Measurements from ENCODE around the gene ARPC3.
"Not testable (repeated sequence)": the region's sequence is repeated elsewhere in the genome, so short reads cannot be mapped to it uniquely, and the experiment has no call there.

ARPC3 gene

GRCh38 chr12:110449799-110450497, at the start of gene ARPC3:
Gene ARPC3 (minus strand): TSS chr12:110450337. CDS start chr12:110450260, 77 bp downstream.
- H3K9ac ChIP-seq (ENCODE audit: low read depth, low read length): peak within 1 kb of the TSS; percentile 88
- no peak within 1 kb of the TSS for H3K27ac ChIP-seq (ENCODE audit: low read length)
- peaks cover 50% of the 10 kb centered on the region for H3K36me3 ChIP-seq (ENCODE audit: insufficient read depth, low read depth, low read length)
- H3K4me3 ChIP-seq (ENCODE audit: low read length): peak within 1 kb of the TSS; percentile 91
- H3K27me3 ChIP-seq (ENCODE audit: insufficient read depth, low read length): no peaks in the 10 kb centered on the region
- no peaks in the 10 kb centered on the region for H3K4me1 ChIP-seq (ENCODE audit: insufficient read depth, low read length)
- H3K9me3 ChIP-seq (ENCODE audit: insufficient read depth, low read depth, low read length): no peaks in the 10 kb centered on the region

GRCh38 chr12:110498984-110499706, 49.0 kb upstream of the ARPC3 start:
- Histone ChIP-seq H3K36me3 (ENCODE audit: insufficient read depth, low read depth, low read length) (peaks cover 16% of the 10 kb centered on the region), H3K4me3 (ENCODE audit: low read length) (no peak overlapping the region), H3K27ac (ENCODE audit: low read length) (no peak overlapping the region), H3K9ac (ENCODE audit: low read depth, low read length) (no peak overlapping the region), H3K27me3 (ENCODE audit: insufficient read depth, low read length) (peaks cover 17% of the 10 kb centered on the region), H3K9me3 (ENCODE audit: insufficient read depth, low read depth, low read length) (peaks cover 6% of the 10 kb centered on the region; the same call in 1 of the 2 replicates), H3K4me1 (ENCODE audit: insufficient read depth, low read length) (no peaks in the 10 kb centered on the region)

DNA sequence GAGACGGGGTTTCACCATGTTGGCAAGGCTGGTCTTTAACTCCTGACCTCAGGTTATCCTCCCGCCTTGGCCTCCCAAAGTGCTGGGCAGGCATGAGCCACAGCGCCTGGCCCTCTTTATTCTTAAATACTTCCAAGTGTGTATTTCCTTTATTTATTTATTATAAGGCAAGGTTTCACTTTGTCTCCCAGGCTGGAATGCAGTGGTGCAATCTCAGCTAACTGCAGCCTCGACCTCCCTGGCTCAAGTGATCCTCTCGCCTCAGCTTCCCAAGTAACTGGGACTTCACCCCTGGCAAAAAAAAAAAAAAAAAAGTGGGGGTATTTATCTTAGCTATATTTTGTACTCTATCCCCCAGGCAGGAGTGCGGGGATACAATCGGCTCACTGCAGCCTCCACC, 25.3 kb upstream of the ARPC3 start:
- H3K9me3 ChIP-seq (ENCODE audit: insufficient read depth, low read depth, low read length): no peaks in the 10 kb centered on the region
- no peak overlapping the region for H3K9ac ChIP-seq (ENCODE audit: low read depth, low read length)
- H3K27ac ChIP-seq (ENCODE audit: low read length): no peak overlapping the region
- H3K36me3 ChIP-seq (ENCODE audit: insufficient read depth, low read depth, low read length): peaks cover 8% of the 10 kb centered on the region; the same call in 1 of the 2 replicates
- no peak overlapping the region for H3K4me3 ChIP-seq (ENCODE audit: low read length)
- H3K4me1 ChIP-seq (ENCODE audit: insufficient read depth, low read length): no peaks in the 10 kb centered on the region
- no peaks in the 10 kb centered on the region for H3K27me3 ChIP-seq (ENCODE audit: insufficient read depth, low read length)

GRCh38 chr12:110468214-110469048, 18.3 kb upstream of the ARPC3 start, which contains the start of the genes FAM216A and GPN3:
Gene FAM216A (plus strand): TSS chr12:110468845. CDS start chr12:110468876, 31 bp downstream.
Gene GPN3 (minus strand): TSS chr12:110468257. CDS start chr12:110468203, 54 bp downstream.
- peak within 1 kb of the TSS; percentile 95 for H3K4me3 ChIP-seq (ENCODE audit: low read length)
- H3K9me3 ChIP-seq (ENCODE audit: insufficient read depth, low read depth, low read length): no peaks in the 10 kb centered on the region
- peaks cover 17% of the 10 kb centered on the region; the same call in 1 of the 2 replicates for H3K36me3 ChIP-seq (ENCODE audit: insufficient read depth, low read depth, low read length)
- H3K4me1 ChIP-seq (ENCODE audit: insufficient read depth, low read length): no peaks in the 10 kb centered on the region
- H3K27me3 ChIP-seq (ENCODE audit: insufficient read depth, low read length): no peaks in the 10 kb centered on the region
- peak within 1 kb of the TSS; percentile 37 for H3K27ac ChIP-seq (ENCODE audit: low read length)
- peak within 1 kb of the TSS; percentile 96 for H3K9ac ChIP-seq (ENCODE audit: low read depth, low read length)

DNA sequence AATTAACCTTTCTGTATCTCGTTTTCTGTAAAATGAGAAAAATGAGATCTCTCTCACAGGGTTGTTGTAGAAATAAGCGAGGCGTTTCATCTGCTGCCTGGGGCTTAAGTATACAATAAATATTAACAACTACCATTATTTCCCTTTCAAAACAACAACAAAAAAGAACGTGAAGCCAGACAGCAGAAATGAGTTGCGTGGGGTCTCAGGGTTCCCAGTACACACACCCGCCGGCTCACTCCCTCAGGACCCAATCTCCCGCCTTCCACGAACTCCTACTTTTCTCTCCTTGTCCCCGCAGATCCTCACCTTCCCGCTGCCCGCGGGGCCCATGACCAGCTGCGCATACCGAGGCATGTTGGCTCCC, 17.7 kb upstream of the ARPC3 start:
- Histone ChIP-seq H3K9ac (ENCODE audit: low read depth, low read length) (peak overlapping the region; percentile 96), H3K36me3 (ENCODE audit: insufficient read depth, low read depth, low read length) (peaks cover 20% of the 10 kb centered on the region; the same call in 1 of the 2 replicates), H3K27me3 (ENCODE audit: insufficient read depth, low read length) (no peaks in the 10 kb centered on the region), H3K27ac (ENCODE audit: low read length) (no peak overlapping the region), H3K4me1 (ENCODE audit: insufficient read depth, low read length) (no peaks in the 10 kb centered on the region), H3K9me3 (ENCODE audit: insufficient read depth, low read depth, low read length) (no peaks in the 10 kb centered on the region), H3K4me3 (ENCODE audit: low read length) (peak overlapping the region; percentile 95)

GRCh38 chr12:110466791-110467190, 16.7 kb upstream of the ARPC3 start:
- H3K9ac ChIP-seq (ENCODE audit: low read depth, low read length): peak overlapping the region; percentile 96; the same call in 1 of the 2 replicates
- H3K4me3 ChIP-seq (ENCODE audit: low read length): peak overlapping the region; percentile 95
- H3K4me1 ChIP-seq (ENCODE audit: insufficient read depth, low read length): no peaks in the 10 kb centered on the region
- H3K36me3 ChIP-seq (ENCODE audit: insufficient read depth, low read depth, low read length): peaks cover 26% of the 10 kb centered on the region
- no peaks in the 10 kb centered on the region for H3K9me3 ChIP-seq (ENCODE audit: insufficient read depth, low read depth, low read length)
- no peak overlapping the region for H3K27ac ChIP-seq (ENCODE audit: low read length)
- H3K27me3 ChIP-seq (ENCODE audit: insufficient read depth, low read length): no peaks in the 10 kb centered on the region

GRCh38 chr12:110465765-110466164, 15.6 kb upstream of the ARPC3 start:
- not testable (repeated sequence) for H3K4me3 ChIP-seq (ENCODE audit: low read length); H3K27ac ChIP-seq (ENCODE audit: low read length); H3K9me3 ChIP-seq (ENCODE audit: insufficient read depth, low read depth, low read length); H3K27me3 ChIP-seq (ENCODE audit: insufficient read depth, low read length); H3K9ac ChIP-seq (ENCODE audit: low read depth, low read length); H3K4me1 ChIP-seq (ENCODE audit: insufficient read depth, low read length)
- H3K36me3 ChIP-seq (ENCODE audit: insufficient read depth, low read depth, low read length): peaks cover 33% of the 10 kb centered on the region

DNA sequence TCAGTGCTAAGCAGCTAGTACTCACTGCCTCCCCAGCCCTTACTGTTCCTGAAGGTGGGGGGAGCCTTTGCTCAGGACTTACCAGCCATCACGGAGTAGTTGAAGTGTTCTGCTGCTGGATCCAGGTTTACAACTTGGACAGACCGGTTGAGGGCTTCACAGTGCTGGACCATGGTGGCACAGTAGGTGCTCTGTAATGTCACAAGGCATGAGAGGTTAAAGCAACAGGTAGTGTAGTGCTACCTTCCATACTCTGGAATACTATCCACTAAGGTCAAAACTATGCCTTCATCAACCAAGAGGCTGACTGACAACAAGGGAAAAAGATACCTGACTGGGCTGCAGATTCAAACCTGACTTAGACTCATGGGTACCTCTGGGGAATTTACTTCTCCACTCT, 14.9 kb upstream of the ARPC3 start:
- H3K27me3 ChIP-seq (ENCODE audit: insufficient read depth, low read length): no peaks in the 10 kb centered on the region
- H3K9me3 ChIP-seq (ENCODE audit: insufficient read depth, low read depth, low read length): no peaks in the 10 kb centered on the region
- H3K27ac ChIP-seq (ENCODE audit: low read length): no peak overlapping the region
- H3K9ac ChIP-seq (ENCODE audit: low read depth, low read length): no peak overlapping the region
- no peak overlapping the region for H3K4me3 ChIP-seq (ENCODE audit: low read length)
- peaks cover 41% of the 10 kb centered on the region for H3K36me3 ChIP-seq (ENCODE audit: insufficient read depth, low read depth, low read length)
- no peaks in the 10 kb centered on the region for H3K4me1 ChIP-seq (ENCODE audit: insufficient read depth, low read length)

DNA sequence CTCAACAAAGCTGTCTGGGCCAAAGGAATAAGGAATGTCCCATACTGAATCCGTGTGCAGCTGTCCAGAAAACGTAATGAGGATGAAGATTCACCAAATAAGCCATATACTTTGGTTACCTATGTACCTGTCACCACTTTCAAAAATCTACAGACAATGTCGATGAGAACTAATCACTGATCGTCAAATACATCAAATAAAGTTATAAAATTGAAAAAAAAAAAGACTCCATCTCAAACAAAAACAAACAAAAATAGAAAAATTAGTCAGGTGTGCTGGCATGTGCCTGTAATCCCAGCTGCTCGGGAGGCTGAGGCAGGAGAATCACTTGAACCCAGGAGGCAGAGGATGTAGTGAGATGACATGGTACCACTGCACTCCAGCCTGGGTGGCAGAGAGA, 11.1 kb upstream of the ARPC3 start:
- peaks cover 78% of the 10 kb centered on the region for H3K36me3 ChIP-seq (ENCODE audit: insufficient read depth, low read depth, low read length)
- not testable (repeated sequence) for H3K27me3 ChIP-seq (ENCODE audit: insufficient read depth, low read length); H3K9me3 ChIP-seq (ENCODE audit: insufficient read depth, low read depth, low read length); H3K9ac ChIP-seq (ENCODE audit: low read depth, low read length); H3K4me1 ChIP-seq (ENCODE audit: insufficient read depth, low read length); H3K4me3 ChIP-seq (ENCODE audit: low read length); H3K27ac ChIP-seq (ENCODE audit: low read length)

- Histone ChIP-seq H3K9ac (ENCODE audit: low read depth, low read length) (no peak overlapping the region), H3K4me1 (ENCODE audit: insufficient read depth, low read length) (no peaks in the 10 kb centered on the region), H3K27ac (ENCODE audit: low read length) (no peak overlapping the region), H3K36me3 (ENCODE audit: insufficient read depth, low read depth, low read length) (peaks cover 85% of the 10 kb centered on the region), H3K9me3 (ENCODE audit: insufficient read depth, low read depth, low read length) (no peaks in the 10 kb centered on the region), H3K4me3 (ENCODE audit: low read length) (no peak overlapping the region), H3K27me3 (ENCODE audit: insufficient read depth, low read length) (no peaks in the 10 kb centered on the region)
Measured at GRCh38 chr12:110458756-110459155, 8.6 kb upstream of the ARPC3 start.

GRCh38 chr12:110453569-110454296, 3.6 kb upstream of the ARPC3 start:
- H3K4me1 ChIP-seq (ENCODE audit: insufficient read depth, low read length): no peaks in the 10 kb centered on the region

More at GRCh38 chr12:110453569-110454296, 3.6 kb upstream of the ARPC3 start:
- Histone ChIP-seq H3K27me3 (ENCODE audit: insufficient read depth, low read length) (no peaks in the 10 kb centered on the region), H3K9ac (ENCODE audit: low read depth, low read length) (no peak overlapping the region), H3K36me3 (ENCODE audit: insufficient read depth, low read depth, low read length) (peaks cover 69% of the 10 kb centered on the region), H3K27ac (ENCODE audit: low read length) (no peak overlapping the region), H3K9me3 (ENCODE audit: insufficient read depth, low read depth, low read length) (no peaks in the 10 kb centered on the region), H3K4me3 (ENCODE audit: low read length) (no peak overlapping the region)
